GM10266 (cell line): Measurements from ENCODE around the gene LMOD1.

Source experiments
- DNase-seq: peaks from one replicate; pipeline ENCODE4 v3.0.0; 2012; ENCODE audit errors: extremely low spot score
- CTCF ChIP-seq: IDR thresholded peaks from 2 replicates; pipeline ENCODE4 v1.5.1; 2012; ENCODE audit warnings: mild to moderate bottlenecking, low read depth; ENCODE audit not compliant: control insufficient read depth, insufficient read depth; ENCODE audit errors: missing control alignments

The LMOD1 gene

GRCh38 chr1:201896951-201897391 is 49.4 kb downstream of the LMOD1 start:
- TF ChIP-seq CTCF = no peak
- no peak for DNase-seq

- DNase-seq = peak; percentile 88
- TF ChIP-seq CTCF = peak; percentile 86
Measured at GRCh38 chr1:201895913-201896807, 50.2 kb downstream of the LMOD1 start.

- no peak for DNase-seq
- no peak for TF ChIP-seq CTCF
Measured at GRCh38 chr1:201895120-201895665, 51.2 kb downstream of the LMOD1 start.

- no peak for DNase-seq
- no peak for TF ChIP-seq CTCF
Measured at GRCh38 chr1:201894343-201895119, 51.8 kb downstream of the LMOD1 start.

- no peak for DNase-seq
- no peak for TF ChIP-seq CTCF
Measured at GRCh38 chr1:201893431-201893830, 52.9 kb downstream of the LMOD1 start.

GRCh38 chr1:201892211-201892610 is 54.1 kb downstream of the LMOD1 start:
- TF ChIP-seq CTCF = no peak
- DNase-seq = no peak
